HG03354 (cell line): ENCODE results near the gene GNG10.
"Not testable (repeated sequence)": the region's sequence is repeated elsewhere in the genome, so short reads cannot be mapped to it uniquely, and the experiment has no call there.

ENCODE experiments used
- ATAC-seq: cut with Tn5 transposase; IDR thresholded peaks from one replicate; pipeline ENCODE4 v1.9.1; 2021; ENCODE audit warnings: mild to moderate bottlenecking; ENCODE audit not compliant: unreplicated experiment, poor library complexity, severe bottlenecking

The GNG10 gene

GRCh38 chr9:111661150-111661801 is at the start of gene GNG10:
Gene GNG10 (plus strand): TSS chr9:111661605. CDS start chr9:111661635, 30 bp downstream.
- peak; percentile 84 for ATAC-seq

- ATAC-seq = no peak
Observed at GRCh38 chr9:111613436-111614040, 47.9 kb upstream of the GNG10 start.

- no peak for ATAC-seq
Observed at GRCh38 chr9:111615928-111616327, 45.5 kb upstream of the GNG10 start.

- not testable (repeated sequence) for ATAC-seq
Observed at GRCh38 chr9:111617349-111617748, 44.1 kb upstream of the GNG10 start.

- no peak for ATAC-seq
Observed at GRCh38 chr9:111621895-111622480, 39.4 kb upstream of the GNG10 start.

- no peak for ATAC-seq
Observed at GRCh38 chr9:111622626-111623025, 38.8 kb upstream of the GNG10 start.

- ATAC-seq = no peak
Observed at GRCh38 chr9:111627260-111627963, 34.0 kb upstream of the GNG10 start.

GRCh38 chr9:111628411-111628810 is 33.0 kb upstream of the GNG10 start:
- no peak for ATAC-seq

GRCh38 chr9:111630182-111630963 is 31.0 kb upstream of the GNG10 start:
- ATAC-seq = peak; percentile 34

GRCh38 chr9:111630964-111631213 is 30.5 kb upstream of the GNG10 start:
- ATAC-seq = no peak

- ATAC-seq = peak; percentile 97
Observed at GRCh38 chr9:111631214-111631971, 30.0 kb upstream of the GNG10 start, which contains the start of gene DNAJC25. Gene DNAJC25 (plus strand): TSS chr9:111631334. CDS start chr9:111631408, 74 bp downstream.

GRCh38 chr9:111632060-111632459 is 29.3 kb upstream of the GNG10 start:
- no peak for ATAC-seq

- ATAC-seq = no peak
Observed at GRCh38 chr9:111632695-111633388, 28.6 kb upstream of the GNG10 start.

- ATAC-seq = no peak
Observed at GRCh38 chr9:111633389-111633736, 28.0 kb upstream of the GNG10 start.

GRCh38 chr9:111634860-111635259 is 26.5 kb upstream of the GNG10 start:
- no peak for ATAC-seq

GRCh38 chr9:111637421-111637950 is 23.9 kb upstream of the GNG10 start:
- ATAC-seq = no peak

- no peak for ATAC-seq
Observed at GRCh38 chr9:111644195-111644772, 17.1 kb upstream of the GNG10 start.

- no peak for ATAC-seq
Observed at GRCh38 chr9:111645806-111646205, 15.6 kb upstream of the GNG10 start.
